HG02610 (cell line): ENCODE measurements around the gene SBF2.
"Not testable (repeated sequence)": the region's sequence is repeated elsewhere in the genome, so short reads cannot be mapped to it uniquely, and the experiment has no call there.

Source experiments
- ATAC-seq: cut with Tn5 transposase; IDR thresholded peaks from one replicate; pipeline ENCODE4 v1.9.1; 2021; ENCODE audit warnings: mild to moderate bottlenecking, moderate library complexity; ENCODE audit not compliant: unreplicated experiment

Gene SBF2

GRCh38 chr11:10023212-10023611 is 270.8 kb downstream of the SBF2 start:
- no peak for ATAC-seq

- no peak for ATAC-seq
Observed at GRCh38 chr11:10022764-10023163, 271.3 kb downstream of the SBF2 start.

GRCh38 chr11:10021563-10021962 is 272.5 kb downstream of the SBF2 start:
- no peak for ATAC-seq

- no peak for ATAC-seq
Observed at GRCh38 chr11:10019906-10020682, 273.9 kb downstream of the SBF2 start.

- no peak for ATAC-seq
Observed at GRCh38 chr11:10017911-10018310, 276.1 kb downstream of the SBF2 start.

GRCh38 chr11:10017050-10017449 is 277.0 kb downstream of the SBF2 start:
- ATAC-seq, result no peak

- ATAC-seq, result no peak
Observed at GRCh38 chr11:10012068-10012467, 282.0 kb downstream of the SBF2 start.

GRCh38 chr11:10005955-10006525 is 288.0 kb downstream of the SBF2 start:
- ATAC-seq, result no peak

- ATAC-seq, result no peak
Observed at GRCh38 chr11:10004526-10005113, 289.4 kb downstream of the SBF2 start.

GRCh38 chr11:10002221-10002620 is 291.8 kb downstream of the SBF2 start:
- ATAC-seq, result no peak

GRCh38 chr11:9992306-9992705 is 301.7 kb downstream of the SBF2 start:
- ATAC-seq, result no peak

GRCh38 chr11:9990221-9990973 is 303.6 kb downstream of the SBF2 start:
- no peak for ATAC-seq

GRCh38 chr11:9987303-9987702 is 306.7 kb downstream of the SBF2 start:
- ATAC-seq, result not testable (repeated sequence)

GRCh38 chr11:9982796-9983579 is 311.0 kb downstream of the SBF2 start:
- ATAC-seq, result no peak

GRCh38 chr11:9982127-9982795 is 311.8 kb downstream of the SBF2 start:
- ATAC-seq, result no peak

GRCh38 chr11:9980931-9981330 is 313.1 kb downstream of the SBF2 start:
- ATAC-seq, result no peak

GRCh38 chr11:9977554-9977953 is 316.5 kb downstream of the SBF2 start:
- ATAC-seq, result no peak

GRCh38 chr11:9974375-9974774 is 319.6 kb downstream of the SBF2 start:
- no peak for ATAC-seq

- ATAC-seq, result no peak
Observed at GRCh38 chr11:9973921-9974320, 320.1 kb downstream of the SBF2 start.

GRCh38 chr11:9972989-9973388 is 321.0 kb downstream of the SBF2 start:
- no peak for ATAC-seq
